Psoas muscle (tissue), 8 donors: Measurements from ENCODE around the gene GLIPR2. TPM values are rescaled to one million over a fixed set of nuclear protein-coding genes. Genes with fewer than 3 reads are reported as not detected.

Experiments
- ATAC-seq, 4 donors: fragments of 200-7000 bp; cut with Tn5 transposase; one replicate each; pipeline ENCODE4 v1.9.1; 2020; ENCODE audit warnings: moderate library complexity in 3 of 4, mild to moderate bottlenecking in 2 of 4
- DNase-seq, 2 donors: peaks; one replicate each; pipeline ENCODE4 v3.0.0-alpha.2; 2020
- H3K27ac ChIP-seq: fragments of 200-600 bp; one replicate; pipeline ENCODE4 v1.8.0; 2022
- H3K27me3 ChIP-seq, 3 donors: fragments of 200-600 bp in 1 of 3; one replicate each; pipeline versions ENCODE4 v1.6.1 to v1.8.0; 2013 to 2022; ENCODE audit warnings: low read length in 2 of 3, mild to moderate bottlenecking in 2 of 3, moderate library complexity in 1 of 3; ENCODE audit not compliant: insufficient read depth in 3 of 3
- H3K36me3 ChIP-seq, 2 donors: fragments of 200-600 bp in 1 of 2; one replicate each; pipeline versions ENCODE4 v1.6.1 to v1.8.0; 2013 to 2022; ENCODE audit warnings: low read depth in 1 of 2, mild to moderate bottlenecking in 1 of 2, moderate library complexity in 1 of 2; ENCODE audit not compliant: insufficient read depth in 1 of 2
- H3K4me1 ChIP-seq: fragments of 200-600 bp; one replicate; pipeline ENCODE4 v1.8.0; 2022
- H3K4me3 ChIP-seq: fragments of 200-600 bp; one replicate; pipeline ENCODE4 v1.8.0; 2022; ENCODE audit warnings: mild to moderate bottlenecking
- H3K9me3 ChIP-seq: fragments of 200-600 bp; one replicate; pipeline ENCODE4 v1.8.0; 2022
- CTCF ChIP-seq: fragments of 200-600 bp; IDR thresholded peaks from one replicate; pipeline ENCODE4 v1.8.0; 2022; ENCODE audit warnings: antibody characterized with exemption
- WGBS, 3 donors: extraction: QIAGEN DNeasy Blood & Tissue Kit; methylation state at CpG; one replicate each; pipeline versions ENCODE4 v1.1.6 to v1.1.7; 2013; 5-methylcytosine and 5-hydroxymethylcytosine counted together
- intact Hi-C, 2 donors: fragments of 100-400 bp; cut with DNase I; formaldehyde crosslinking; loops; one replicate each; pipeline versions ENCODE4 v1.11.0 to v1.14.2; 2022
- polyA plus RNA-seq, 3 donors: library from polyadenylated mRNA; stranded (reverse); fragments of 200-250 nt; gene quantifications; one replicate each; pipeline ENCODE4 v1.2.3, GENCODE V29; 2013
- total RNA-seq, 4 donors: library from RNA; stranded (reverse); fragmentation: NEBNext Ultra II Directional in 2 of 4; extraction: Animal tissue kit (Norgen Biotek cat#: 25700) in 2 of 4; gene quantifications; one replicate each; pipeline versions ENCODE4 v1.2.1 to v1.2.4, GENCODE V29; 2021 to 2023
- donor health status: healthy with polysubstance abuse.
- donor health status: DM: no; HTN: no; CAD: no; lungs with moderate emphysema.
- donor health status: Bipolar disorder and iron deficiency.
- donor health status: healthy.
- donor health status: DM: yes; HTN: yes; CAD: no.
- donor health status: DM: no; HTN: no; CAD: no.
- donor health status: DM: no; HTN: no; CAD: no.
- donor health status: DM: yes; HTN: yes; CAD: no.

The GLIPR2 gene
- total and polyA plus RNA-seq, 7 donors, result 2.5 to 6.5 (median 3.6) TPM

GRCh38 chr9:36125062-36125855, 11.3 kb upstream of the GLIPR2 start:
- 80 to 82% (median 82%) methylated on average over 10 of the region's 10 CpGs for WGBS, 3 donors
- Histone ChIP-seq H3K36me3 (peaks cover 0 to 17% of the 10 kb centered on the region in 2 donors), H3K4me3 (no peak overlapping the region), H3K9me3 (no peaks in the 10 kb centered on the region), H3K27me3 (no peaks in the 10 kb centered on the region), H3K27ac (no peak overlapping the region), H3K4me1 (no peaks in the 10 kb centered on the region)
- intact Hi-C loops, result loop anchor here in 1 of 2 donors (10.0 kb wide), 1 partner anchor 60 kb away; no protein-coding TSS in a partner anchor
- no peak for ATAC-seq
- no peak for DNase-seq
- TF ChIP-seq CTCF, result no peak

DNA sequence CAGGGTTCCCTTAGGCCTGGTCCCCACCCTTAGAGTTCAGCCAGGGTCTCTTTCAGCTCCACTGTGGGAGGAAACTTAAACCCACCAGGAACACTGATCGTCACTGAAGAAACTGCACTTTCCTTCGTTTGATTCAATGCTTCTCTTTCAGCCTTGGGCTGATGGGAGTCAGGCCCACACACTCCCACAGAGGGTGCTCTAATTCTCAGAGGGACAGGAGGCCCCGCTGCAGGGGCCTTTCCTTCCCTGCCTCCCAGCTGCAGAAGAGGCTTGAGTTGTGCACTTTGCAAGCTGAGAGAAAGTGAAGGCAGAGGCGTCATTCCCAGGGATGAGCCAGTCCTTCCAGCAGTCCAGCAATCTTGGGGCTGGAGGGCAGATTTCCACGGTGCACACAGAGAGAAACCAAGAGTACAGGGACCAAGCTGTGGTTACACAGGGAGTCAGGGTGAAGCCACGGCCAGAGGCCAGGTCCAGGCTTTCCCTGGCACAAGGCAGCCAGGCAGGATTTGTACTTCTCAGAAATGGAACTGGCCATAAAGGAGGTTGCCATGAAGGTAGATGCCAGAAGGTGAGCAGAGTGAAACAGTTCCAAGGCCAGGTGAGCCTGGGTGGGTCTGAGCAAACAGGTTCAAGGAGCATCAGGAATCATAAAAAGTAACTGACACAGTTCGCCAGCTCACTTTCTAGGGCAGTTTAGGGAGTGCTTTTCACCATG, 10.4 kb upstream of the GLIPR2 start:
- no peak for ATAC-seq
- intact Hi-C loops, result loop anchor here in 1 of 2 donors (10.0 kb wide), 1 partner anchor 61 kb away; no protein-coding TSS in a partner anchor
- Histone ChIP-seq H3K36me3 (peaks cover 0 to 17% of the 10 kb centered on the region in 2 donors), H3K27me3 (no peaks in the 10 kb centered on the region), H3K4me1 (no peaks in the 10 kb centered on the region), H3K27ac (no peak overlapping the region), H3K4me3 (no peak overlapping the region), H3K9me3 (no peaks in the 10 kb centered on the region)
- WGBS, 3 donors, result 66 to 75% (median 69%) methylated on average over 6 to 7 of the region's 7 CpGs
- no peak for TF ChIP-seq CTCF
- no peak for DNase-seq

DNA sequence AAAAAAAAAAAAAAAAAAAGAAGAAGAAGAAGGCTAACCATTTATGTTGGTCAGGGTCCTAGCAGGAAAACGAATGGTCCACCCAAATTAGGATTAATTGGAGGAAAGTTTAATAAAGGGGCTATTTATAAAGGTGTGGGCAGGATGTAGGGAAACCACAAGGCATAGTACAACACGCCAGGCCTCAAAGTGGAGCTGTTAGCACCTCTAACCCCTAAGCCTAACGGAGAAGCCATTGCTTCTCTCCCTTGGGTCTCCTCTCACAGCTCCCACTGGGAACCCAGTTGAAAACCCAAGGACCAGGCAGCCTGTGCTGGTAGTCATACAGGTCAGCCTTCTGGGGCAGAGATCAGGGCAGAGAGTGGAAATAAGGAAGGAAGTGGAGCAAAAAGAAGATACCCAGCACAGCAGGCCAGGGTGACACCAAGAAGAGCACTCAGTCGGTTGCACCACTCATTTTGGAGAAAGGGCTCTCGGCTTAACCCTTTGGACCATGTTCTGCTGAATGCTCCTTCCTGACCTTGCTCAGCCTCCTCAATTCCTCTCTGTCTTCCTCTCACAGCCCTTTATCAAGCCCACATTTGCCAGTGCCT, 8.8 kb upstream of the GLIPR2 start:
- Histone ChIP-seq H3K4me3 (no peak overlapping the region), H3K4me1 (no peaks in the 10 kb centered on the region), H3K27ac (no peak overlapping the region), H3K27me3 (no peaks in the 10 kb centered on the region), H3K36me3 (peaks cover 0 to 5% of the 10 kb centered on the region in 2 donors), H3K9me3 (no peaks in the 10 kb centered on the region)
- DNase-seq, result no peak
- intact Hi-C loops, result loop anchor here in 1 of 2 donors (10.0 kb wide), 1 partner anchor 63 kb away; no protein-coding TSS in a partner anchor
- no peak for TF ChIP-seq CTCF
- no peak for ATAC-seq
- 74 to 84% (median 74%) methylated on average over 5 of the region's 5 CpGs for WGBS, 3 donors

GRCh38 chr9:36128349-36128748, 8.2 kb upstream of the GLIPR2 start:
- H3K4me1 ChIP-seq, result no peaks in the 10 kb centered on the region
- DNase-seq, result no peak
- peaks cover 0 to under 1% of the 10 kb centered on the region in 2 donors for H3K36me3 ChIP-seq
- no peak for ATAC-seq
- no peak for TF ChIP-seq CTCF
- intact Hi-C loops, result loop anchor here in 1 of 2 donors (10.0 kb wide), 1 partner anchor 64 kb away; no protein-coding TSS in a partner anchor
- WGBS, 3 donors, result 61 to 65% (median 63%) methylated on average over 8 of the region's 8 CpGs
- H3K27me3 ChIP-seq, result no peaks in the 10 kb centered on the region
- H3K4me3 ChIP-seq, result no peak overlapping the region
- H3K27ac ChIP-seq, result no peak overlapping the region
- no peaks in the 10 kb centered on the region for H3K9me3 ChIP-seq
